Umbilical cord (tissue), 2 donors: Measurements from ENCODE around the gene TNNT3. TPM values are rescaled to one million over a fixed set of nuclear protein-coding genes. Genes with fewer than 3 reads are reported as not detected.

Experiments used
- DNase-seq: peaks from one replicate; pipeline ENCODE4 v3.0.0-alpha.2; 2015; ENCODE audit warnings: low spot score
- total RNA-seq: library from RNA; depleted of rRNA; stranded (reverse); fragments of >200 nt; gene quantifications from one replicate; pipeline ENCODE4 v1.2.3, GENCODE V29; 2014; ENCODE audit warnings: low replicate concordance; ENCODE audit not compliant: insufficient read depth

Gene TNNT3
- total RNA-seq, 1 donor from 2014 or later, result 89.1 TPM

DNA sequence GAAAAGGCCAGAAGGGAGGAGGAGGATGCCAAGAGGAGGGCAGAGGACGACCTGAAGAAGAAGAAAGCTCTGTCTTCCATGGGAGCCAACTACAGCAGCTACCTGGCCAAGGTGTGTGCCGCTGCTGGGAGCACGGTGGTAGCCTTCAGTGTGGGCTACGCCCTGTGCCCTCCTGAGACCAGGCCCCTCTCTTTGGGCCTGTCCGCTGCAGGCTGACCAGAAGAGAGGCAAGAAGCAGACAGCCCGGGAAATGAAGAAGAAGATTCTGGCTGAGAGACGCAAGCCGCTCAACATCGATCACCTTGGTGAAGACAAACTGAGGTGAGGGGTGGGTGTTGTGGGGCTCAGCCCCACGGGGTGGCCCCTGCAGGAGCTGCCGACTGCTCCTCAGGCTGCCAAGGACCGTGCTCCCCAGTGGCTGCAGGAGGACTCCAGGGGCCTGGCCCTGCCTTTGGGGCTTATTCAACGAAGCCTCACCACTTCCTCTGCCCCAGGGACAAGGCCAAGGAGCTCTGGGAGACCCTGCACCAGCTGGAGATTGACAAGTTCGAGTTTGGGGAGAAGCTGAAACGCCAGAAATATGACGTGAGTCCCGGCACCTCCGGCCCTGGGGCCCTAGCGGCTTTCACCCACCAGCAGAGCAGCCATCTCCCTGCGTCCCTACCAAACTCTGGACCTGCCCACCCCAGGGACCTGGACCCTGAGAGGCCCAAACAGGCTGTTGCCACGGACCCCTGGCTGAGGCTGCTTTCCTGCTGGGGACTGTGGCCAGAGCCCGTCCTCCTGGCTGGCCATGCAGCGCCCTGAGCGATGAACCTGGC, 15.0 kb downstream of the TNNT3 start:
- DNase-seq, result no peak

DNA sequence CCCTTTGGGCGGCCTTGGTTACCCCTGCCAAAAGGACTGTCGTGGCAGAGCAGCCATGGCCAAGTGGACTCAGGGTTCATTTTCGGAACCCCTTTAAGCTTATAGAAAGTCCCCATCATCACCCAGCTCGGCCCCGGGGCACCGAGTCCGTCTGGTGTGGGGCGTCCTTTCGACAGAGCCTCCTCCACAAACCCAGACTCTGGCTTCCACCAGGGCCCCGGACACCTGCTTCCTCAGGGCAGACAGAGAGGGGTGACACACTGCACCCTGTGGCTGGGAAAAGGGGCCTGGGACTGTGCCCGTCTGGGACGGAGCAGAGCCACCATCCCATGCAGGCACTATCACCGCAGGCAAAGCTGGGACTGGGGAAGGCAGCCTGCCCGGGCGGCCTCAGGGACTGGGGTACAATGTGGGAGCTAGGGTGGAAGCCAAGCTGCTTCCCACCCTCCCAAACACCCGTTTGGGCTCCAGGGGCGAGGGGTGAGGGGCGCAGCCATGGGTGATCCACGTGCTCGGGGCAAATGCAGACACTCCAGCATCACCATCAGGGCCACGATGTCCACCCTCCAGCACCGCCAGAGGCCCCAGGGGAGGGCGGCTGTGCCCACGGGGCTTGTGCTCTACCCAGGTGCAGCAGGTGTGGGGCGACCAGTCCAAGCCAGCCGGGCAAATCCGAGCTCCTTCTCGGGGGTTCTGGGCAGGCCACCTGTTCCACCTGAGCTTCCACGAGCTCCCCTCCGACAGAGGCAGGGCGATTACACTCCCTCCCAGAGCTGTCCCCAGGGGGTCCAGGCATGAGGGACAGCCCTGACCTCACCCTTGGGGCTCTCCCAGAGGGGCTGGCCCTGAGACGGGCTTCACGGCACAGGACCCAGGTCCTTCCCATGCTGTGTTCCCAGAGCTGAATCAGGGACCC, 15.9 kb downstream of the TNNT3 start:
- DNase-seq, result no peak

DNA sequence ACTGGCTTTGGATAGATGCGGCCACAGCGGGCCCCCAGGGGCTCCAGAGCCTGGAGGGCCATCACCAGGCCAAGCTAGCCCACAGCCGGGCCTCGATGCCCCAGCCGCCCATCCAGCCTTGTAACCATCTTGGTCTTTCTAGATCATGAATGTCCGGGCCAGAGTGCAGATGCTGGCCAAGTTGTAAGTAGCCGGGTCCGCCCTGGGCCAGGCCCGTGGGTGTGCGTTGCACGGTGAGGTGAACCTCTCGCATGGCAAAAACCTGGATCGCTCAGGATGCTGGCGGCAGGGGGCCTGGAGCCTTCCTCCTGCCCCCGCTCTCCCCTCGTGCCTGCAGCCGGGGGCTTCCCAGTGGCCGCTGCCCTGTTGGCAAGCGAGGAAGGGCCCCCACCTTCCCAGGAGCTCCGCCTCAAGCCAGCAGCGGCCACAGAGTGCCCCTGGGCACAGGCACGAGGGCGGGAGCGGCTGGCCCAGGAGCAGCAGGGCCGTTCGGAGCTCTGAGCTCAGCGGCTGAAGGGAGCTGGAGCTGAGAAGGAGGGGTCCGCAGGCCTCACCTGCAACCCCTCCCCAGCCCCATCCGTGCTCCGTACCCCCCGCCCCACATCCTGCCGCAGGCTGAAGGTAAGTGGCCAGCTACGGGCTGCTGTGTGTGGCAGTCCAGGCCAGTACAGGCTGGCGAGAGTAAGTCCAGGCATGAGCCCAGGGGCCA, 16.7 kb downstream of the TNNT3 start:
- no peak for DNase-seq

DNA sequence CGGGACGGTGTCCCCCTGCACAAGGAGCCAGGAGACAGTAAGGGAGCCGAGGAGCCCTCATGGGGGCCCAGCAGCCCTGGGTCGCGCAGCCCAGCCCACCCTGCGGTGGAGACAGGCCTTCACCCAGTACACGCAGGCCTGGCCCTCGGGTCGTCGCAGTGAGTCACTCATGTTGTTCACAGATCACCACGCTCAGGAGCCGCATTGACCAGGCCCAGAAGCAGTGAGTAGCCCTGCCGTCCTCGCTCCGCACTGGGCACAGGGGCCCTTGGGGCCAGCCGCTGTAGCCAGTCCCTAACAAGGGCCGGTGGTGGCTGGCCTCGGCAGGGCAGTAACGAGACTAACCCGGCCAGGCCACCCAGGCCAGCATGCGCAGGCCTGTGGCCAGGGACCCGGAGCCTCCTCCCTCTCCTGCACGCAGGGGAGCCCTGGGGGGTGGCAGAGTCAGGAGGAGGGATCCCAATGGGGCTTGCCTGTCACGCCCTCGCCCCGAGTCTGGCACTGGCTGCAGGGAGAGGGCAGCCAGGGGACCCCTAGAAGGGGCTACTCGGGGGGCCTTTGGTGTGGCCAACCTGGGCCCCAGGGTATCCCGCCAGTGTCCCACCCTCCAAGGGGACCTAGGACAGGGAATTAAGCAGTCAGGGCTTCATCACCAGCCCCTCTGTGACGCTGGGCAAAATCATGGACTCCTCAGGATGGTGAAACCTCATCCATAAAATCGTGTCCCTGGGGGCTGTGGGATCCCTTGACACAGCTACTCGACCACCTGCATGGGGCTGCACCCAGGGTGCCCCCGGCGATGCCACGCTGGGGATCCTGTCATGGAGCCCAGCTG, 17.5 kb downstream of the TNNT3 start:
- DNase-seq, result no peak

DNA sequence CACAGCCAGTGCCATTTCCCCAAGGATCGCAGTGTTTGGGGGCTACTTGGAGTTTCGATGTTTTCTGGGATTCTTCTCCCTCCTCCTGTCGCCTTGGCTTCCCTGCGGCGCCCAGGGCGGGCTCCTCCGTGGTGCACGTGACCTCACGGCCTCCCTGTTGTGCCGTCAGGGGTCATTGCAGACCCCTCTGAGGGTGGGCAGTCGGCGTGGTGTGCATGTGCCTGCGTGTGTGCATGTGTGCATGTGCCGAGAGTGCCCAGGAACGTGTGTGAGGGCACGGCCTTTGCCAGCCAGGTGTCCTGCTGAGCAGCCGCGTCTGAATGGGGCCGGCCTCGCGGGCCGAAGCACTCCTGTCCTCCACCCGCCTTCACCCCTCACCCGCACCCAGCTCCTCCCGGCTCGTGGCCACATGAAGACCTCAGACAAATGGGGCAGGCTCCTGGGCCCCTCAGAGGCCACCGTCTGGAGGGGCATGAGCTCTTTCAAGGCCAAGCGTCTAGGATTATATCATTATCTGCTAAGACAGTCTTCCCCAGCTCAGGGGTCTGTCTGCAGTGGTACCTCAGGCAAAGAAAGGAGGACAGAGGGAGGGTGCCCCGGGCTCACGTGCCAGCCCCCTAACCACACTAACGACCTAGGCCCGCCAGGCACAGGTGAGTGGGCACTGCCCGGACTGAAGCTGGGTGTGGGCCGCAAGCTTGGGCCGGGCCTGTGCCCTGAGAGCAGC, 18.3 kb downstream of the TNNT3 start:
- peak; percentile 74 for DNase-seq

DNA sequence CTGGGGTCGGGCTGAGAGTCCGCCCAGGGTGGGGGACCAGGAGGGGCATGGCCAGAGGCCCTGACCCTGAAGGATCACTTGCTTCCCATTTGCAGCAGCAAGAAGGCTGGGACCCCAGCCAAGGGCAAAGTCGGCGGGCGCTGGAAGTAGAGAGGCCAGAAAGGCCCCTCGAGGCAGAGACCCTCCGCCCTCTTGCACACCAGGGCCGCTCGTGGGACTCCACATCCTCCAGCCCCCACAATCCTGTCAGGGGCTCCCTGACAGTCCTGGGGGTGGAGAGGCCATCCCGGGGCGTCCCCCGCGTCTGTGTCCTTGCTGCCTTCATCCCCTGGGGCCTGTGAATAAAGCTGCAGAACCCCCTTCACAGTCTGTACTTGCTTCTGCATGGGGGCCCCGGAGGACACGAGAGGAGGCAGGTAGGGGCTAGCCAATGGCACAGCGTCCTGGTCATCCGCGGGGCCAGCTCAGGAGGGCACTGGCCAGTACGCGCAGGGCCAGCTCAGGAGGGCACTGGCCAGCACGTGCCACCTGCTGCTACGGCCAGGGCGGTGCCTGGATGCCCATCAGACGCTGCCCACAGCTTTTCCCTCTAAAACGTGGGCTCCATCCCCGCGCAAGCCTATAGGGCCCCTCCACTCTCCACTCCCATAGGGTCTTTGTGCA, 19.0 kb downstream of the TNNT3 start:
- DNase-seq, result peak; percentile 20

DNA sequence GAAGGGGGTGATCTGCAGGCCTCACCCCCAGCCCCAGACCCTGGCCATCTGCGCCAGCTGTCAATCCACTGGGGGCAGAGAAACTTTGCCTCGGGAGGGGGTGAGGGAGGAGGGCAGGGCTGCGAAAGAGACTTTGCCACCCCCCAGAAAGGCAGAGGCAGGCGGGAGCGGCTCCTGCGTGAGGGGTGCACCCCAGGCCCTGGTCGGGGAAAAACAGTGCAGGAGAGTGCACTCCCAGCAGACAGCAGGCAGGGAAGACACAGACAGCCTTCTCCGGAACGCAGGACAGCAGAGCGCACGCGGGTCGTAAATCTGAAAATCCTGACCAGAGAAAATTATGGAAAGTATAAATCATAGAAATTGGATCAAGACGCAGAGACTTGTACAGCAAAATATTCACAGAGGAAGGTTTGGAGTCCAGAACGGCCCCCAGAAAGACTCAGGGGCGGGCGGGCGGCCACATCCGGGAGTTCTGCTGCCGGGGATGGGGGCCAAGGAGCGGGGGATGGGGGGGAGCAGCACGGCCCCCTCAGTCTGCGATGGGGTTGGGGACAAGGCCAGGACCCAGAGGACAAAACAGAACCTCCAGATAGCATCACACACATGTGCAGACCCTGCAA, 19.6 kb downstream of the TNNT3 start:
- peak; percentile 84 for DNase-seq

DNA sequence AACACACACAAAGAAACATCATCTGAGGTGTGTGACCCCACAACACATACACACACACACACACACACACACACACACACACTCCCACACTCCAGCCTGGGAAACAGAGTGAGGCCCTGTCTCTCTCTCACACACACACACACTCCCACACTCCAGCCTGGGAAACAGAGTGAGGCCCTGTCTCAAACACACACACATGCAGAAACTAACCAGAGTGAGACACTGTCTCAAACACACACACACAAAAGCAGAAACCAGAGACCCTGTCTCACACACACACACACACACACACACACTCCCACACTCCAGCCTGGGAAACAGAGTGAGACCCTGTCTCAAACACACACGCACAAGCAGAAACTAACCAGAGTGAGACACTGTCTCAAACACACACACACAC, 20.3 kb downstream of the TNNT3 start:
- peak; percentile 43 for DNase-seq

DNA sequence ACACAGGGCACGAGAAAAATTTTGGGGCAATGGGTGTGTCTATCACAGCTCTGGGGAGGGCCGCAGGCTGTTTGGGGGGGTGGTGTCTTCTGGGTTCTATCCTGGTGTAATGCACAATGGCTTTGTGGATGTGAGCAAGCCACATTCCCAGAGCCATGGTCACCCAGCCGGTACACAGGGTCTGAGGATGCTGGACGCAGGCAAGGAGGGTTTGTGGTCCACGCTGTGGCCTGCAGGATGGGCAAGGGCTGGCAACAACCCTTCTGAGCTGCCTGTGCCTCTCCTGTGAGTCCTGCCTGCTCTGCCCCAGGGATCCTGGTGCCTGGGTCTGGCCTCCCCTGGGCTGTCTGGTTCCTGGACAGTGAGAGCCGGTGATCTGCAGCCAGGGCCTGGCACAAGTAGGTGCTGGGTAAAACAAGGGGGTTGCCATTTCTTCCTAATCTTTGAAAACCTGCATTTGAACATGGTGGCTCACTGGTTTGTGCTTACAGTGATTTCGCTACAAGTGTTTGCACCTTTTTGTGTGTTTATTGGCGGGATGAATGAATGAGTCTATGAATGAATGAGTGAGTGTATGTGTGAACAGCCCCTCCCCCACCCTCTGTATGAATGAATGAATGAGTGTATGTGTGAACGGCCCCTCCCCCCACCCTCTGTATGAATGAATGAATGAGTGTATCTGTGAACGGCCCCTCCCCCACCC, 23.2 kb downstream of the TNNT3 start:
- no peak for DNase-seq

DNA sequence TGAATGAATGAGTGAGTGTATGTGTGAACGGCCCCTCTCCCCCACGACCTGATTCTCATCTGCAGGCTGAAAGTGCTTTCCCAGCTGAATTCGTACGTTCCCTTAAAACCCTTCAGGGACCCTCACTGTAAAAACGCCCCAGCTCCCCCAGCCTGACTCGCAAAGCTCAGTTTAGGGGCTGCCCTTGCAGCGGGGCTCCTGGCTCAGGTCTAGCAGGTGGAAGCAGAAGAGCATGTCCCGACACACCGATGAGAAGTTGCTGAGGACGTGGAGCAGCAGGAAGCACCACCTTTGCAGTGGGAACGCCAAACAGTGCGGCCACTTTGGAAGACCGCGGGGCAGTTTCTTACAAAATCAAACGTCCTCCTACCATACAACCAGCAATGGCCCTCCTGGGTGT, 24.1 kb downstream of the TNNT3 start:
- DNase-seq, result no peak

DNA sequence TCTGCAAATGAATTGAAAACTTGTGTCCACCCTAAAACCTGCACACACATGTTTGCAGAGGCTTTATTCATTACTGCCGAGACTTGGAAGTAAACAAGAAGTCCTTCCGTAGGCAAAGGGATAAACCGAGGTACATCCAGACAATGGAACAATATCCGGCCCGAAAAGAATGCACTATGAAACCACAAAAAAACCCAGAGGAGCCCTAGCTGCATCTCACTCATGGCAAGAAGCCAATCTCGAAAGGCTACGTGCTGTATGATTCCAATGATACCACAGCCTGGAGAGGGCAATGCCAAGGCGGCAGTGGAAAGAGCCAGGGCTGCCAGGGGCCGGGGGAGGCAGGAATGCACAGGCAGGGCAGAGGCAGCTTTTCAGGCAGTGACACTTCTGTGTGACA, 24.5 kb downstream of the TNNT3 start:
- DNase-seq, result peak; percentile 39

DNA sequence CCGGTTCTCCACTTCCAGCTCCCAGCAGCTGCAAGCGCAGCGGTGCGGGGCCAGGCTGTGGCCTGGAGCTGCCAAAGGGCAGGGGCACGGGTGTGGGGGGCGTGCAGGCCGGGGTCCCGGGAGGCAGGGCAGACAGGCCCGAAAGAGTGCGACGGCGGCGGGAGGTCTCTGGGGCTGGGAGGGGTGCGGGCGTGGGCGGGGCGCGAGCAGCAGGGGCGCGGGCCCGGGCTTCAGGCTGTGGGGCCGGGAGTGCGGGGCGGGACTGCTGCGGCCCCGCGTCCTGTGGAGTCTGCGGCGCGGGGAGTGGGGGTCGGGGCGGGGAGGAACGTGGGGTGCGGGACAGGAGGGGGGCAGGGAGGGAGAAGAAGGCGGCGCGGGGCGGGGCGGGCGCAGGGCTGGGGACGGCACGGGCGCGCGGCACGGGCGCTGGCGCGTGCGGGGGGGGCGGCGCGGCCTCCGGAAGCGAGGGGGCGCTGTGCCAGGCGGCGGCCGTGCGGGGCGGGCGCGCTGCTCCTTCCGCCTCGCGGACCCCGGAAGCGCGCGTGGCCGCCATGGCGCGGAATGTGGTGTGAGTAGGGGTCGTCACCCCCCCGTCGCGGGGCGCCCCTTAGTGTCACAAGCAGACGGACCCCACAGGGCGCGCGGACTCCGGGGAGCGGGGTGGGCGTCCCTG, 27.4 kb downstream of the TNNT3 start, which contains the start of gene MRPL23:
MRPL23 (plus strand) TSS at position 521 of the 673 bp plus-strand sequence; CDS start at position 552, 31 bp downstream.
- no peak for DNase-seq

DNA sequence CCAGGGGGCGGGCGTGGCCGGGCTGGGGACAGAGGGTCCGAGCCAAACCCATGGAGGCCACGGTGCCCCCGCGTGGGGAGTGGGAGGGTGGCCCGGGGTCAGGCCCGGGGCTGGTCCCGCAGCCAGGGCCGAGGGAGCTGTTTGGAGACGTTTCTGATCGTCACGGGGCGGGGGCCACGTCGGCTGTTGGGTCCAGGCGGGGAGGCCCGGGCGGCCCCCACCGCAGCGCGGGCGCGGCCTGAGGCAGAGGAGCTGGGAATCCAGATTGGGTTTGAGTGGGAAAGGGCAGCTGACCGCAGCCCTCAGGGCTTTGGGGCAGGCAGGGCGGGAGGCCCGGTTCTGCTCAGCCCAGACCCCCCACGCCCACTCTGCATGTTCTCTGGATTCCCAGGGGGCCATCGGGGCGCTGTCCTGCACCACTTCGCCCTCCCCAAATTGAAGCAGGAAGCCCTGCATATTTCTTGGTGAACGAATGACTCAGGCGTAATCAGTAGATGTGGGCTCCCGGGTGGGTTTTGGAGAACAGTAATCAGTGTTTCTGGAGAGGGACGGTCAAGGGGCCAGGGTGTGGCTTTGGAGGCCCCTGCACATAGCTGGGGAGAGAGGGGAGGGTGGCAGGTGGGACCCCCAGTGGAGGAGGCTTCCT, 28.2 kb downstream of the TNNT3 start:
- DNase-seq, result no peak

DNA sequence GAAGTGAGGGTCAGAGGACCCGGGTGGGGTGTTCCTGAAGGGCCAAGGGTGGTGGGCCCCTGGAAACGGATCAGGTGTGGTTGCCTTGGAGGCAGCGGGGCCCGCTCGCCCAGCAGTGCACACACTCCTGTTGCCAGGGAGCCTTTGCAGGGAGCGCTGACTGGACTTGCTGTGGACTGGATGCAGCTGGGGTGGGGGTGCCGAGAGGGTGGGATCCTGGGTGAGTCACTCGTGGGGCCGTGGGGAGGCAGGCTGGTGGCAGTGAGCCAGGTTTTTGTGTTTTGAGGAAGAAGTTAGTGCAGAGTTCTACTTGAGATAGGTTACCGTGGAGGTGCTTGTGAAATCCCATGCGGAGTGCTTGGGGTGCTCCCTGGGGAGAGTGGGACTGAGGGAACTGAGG, 28.9 kb downstream of the TNNT3 start:
- DNase-seq, result no peak

DNA sequence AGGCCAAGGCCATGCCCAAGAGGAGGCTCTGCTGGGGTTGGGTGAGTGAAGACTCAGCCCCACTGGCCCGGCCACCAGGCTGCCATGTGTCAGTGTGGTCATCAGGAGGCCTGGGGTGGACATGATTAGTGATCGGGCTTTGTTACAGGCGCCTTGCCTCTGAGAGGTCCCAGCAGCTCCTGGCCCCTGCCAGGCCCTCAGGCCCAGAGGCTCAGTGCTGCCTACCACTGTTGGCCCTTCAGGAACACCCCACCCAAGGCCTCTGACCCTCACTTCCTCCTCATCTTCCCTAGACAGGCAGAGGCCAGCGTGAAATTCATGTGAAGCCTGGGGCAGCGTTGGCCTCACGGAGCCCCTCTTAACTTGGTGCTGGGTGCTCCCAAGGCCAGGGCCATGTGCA, 29.8 kb downstream of the TNNT3 start:
- DNase-seq, result no peak

DNA sequence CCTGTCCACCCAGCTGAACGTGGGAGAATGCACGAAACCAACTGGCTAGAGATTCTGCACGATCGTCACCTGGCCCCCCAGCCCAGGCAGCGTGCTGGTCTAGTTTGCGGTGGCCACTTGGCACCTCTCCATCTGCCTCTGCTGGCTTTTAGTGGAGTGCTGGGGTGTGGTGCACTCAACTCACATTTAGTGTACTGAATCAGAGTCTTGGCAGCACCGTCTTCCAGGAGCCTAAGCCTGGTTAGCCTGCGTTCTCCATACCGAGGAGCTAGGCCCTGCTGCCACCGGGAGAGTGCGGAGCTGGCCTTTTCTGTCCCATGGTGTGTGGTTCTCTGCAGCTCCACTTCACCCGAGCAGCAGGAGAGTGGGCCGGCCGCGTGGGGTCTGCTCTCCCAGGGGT, 30.4 kb downstream of the TNNT3 start:
- no peak for DNase-seq

DNA sequence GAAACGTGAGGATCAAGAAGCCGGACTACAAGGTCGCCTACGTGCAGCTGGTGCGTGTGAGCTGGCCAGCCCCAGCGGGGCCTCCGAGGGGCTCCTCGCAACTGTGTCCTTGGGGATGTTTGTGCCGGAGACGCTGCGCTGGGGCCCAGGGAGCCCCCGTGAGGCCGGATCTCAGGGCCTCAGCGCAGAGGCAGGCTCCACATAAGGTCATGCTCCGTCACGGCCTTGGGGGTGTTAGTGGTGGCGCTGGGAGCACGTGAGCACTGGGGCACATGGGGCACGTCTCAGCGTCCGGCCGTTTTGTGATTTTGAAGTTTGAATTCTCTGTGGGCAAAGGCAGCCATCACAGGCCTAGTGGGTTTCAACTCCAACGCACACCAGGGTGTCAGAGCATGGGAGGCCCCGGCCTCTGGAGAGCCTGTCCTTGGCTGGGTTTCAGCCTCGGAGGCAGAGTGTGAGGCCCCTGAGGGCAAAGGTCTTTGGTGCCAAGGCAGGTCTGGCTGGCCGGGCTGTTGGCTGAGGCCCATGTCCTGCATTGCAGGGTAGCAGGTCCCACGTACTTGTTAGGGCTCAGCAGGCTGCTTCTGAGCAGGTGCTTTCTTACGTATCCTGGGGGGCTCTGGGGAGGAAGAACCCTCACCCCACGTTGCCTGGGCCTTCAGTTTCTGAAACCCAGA, 33.4 kb downstream of the TNNT3 start:
- no peak for DNase-seq
